Neural cell (in vitro differentiated cells): Measurements from ENCODE around the gene SAMD10. TPM values are rescaled to one million over a fixed set of nuclear protein-coding genes. Genes with fewer than 3 reads are reported as not detected.
A peak's percentile ranks its signal among the peaks of the same experiment; 100 is the strongest.

Source experiments
- H2AFZ ChIP-seq: fragments of 200-600, 300-800 bp; sonication (generic), shearing (Covaris generic); 2 replicates; pipeline ENCODE4 v1.6.0; 2014; ENCODE audit warnings: low read depth, mild to moderate bottlenecking, antibody characterized with exemption, low read length, moderate library complexity
- H3F3A ChIP-seq: fragments of 200-600 bp; shearing (Covaris generic); 2 replicates; pipeline ENCODE4 v1.6.1; 2016; ENCODE audit warnings: mild to moderate bottlenecking, moderate library complexity, mixed read lengths, antibody characterized with exemption, low read length; ENCODE audit not compliant: insufficient read depth, poor library complexity, severe bottlenecking
- H3K27ac ChIP-seq: fragments of 200-600, 300-800 bp; sonication (generic), shearing (Covaris generic); 2 replicates; pipeline ENCODE4 v1.5.1; 2014; ENCODE audit warnings: mild to moderate bottlenecking, low read length, moderate library complexity
- H3K27me3 ChIP-seq: fragments of 300-800, 200-600 bp; sonication (generic), shearing (Covaris generic); 2 replicates; pipeline ENCODE4 v1.6.0; 2014; ENCODE audit warnings: mild to moderate bottlenecking, low read depth, low read length, moderate library complexity; ENCODE audit not compliant: insufficient read depth
- H3K36me3 ChIP-seq: fragments of 300-800, 200-600 bp; sonication (generic), shearing (Covaris generic); 2 replicates; pipeline ENCODE4 v1.5.1; 2014; ENCODE audit warnings: mild to moderate bottlenecking, antibody characterized with exemption, low read length, moderate library complexity; ENCODE audit not compliant: insufficient read depth
- H3K4me2 ChIP-seq: fragments of 300-800, 200-600 bp; sonication (generic), shearing (Covaris generic); 2 replicates; pipeline ENCODE4 v1.6.0; 2014; ENCODE audit warnings: mild to moderate bottlenecking, low read length
- H3K4me3 ChIP-seq: fragments of 300-800, 200-600 bp; sonication (generic), shearing (Covaris generic); 2 replicates; pipeline ENCODE4 v1.5.1; 2014; ENCODE audit warnings: mild to moderate bottlenecking, low read length, moderate library complexity
- H3K79me2 ChIP-seq: fragments of 200-600 bp; shearing (Covaris generic); replicated peaks from 2 replicates; pipeline ENCODE4 v1.6.0; 2014; ENCODE audit warnings: mild to moderate bottlenecking, low read length, moderate library complexity; ENCODE audit not compliant: insufficient read depth
- H3K9ac ChIP-seq: fragments of 300-800, 200-600 bp; sonication (generic), shearing (Covaris generic); 2 replicates; pipeline ENCODE4 v1.6.1; 2016; ENCODE audit warnings: mild to moderate bottlenecking, low read length, mixed read lengths
- H3K9me2 ChIP-seq: fragments of 200-600 bp; shearing (Covaris generic); 2 replicates; pipeline ENCODE4 v1.6.1; 2016; ENCODE audit warnings: mild to moderate bottlenecking, low read length, mixed read lengths; ENCODE audit not compliant: insufficient read depth
- H3K9me3 ChIP-seq: fragments of 200-600, 300-800 bp; sonication (generic), shearing (Covaris generic); 2 replicates; pipeline ENCODE4 v1.6.1; 2016; ENCODE audit warnings: mild to moderate bottlenecking, mixed run types, low read length, moderate library complexity, mixed read lengths
- H4K20me1 ChIP-seq: fragments of 200-600 bp; shearing (Covaris generic); 2 replicates; pipeline ENCODE4 v1.6.1; 2016; ENCODE audit warnings: mild to moderate bottlenecking, mixed run types; ENCODE audit not compliant: insufficient read depth
- EP300 ChIP-seq: fragments of 450-650 bp; conservative IDR thresholded peaks from 2 replicates; pipeline ENCODE4 v1.6.1; 2014; ENCODE audit warnings: antibody characterized with exemption, mild to moderate bottlenecking, moderate library complexity; ENCODE audit not compliant: poor library complexity, severe bottlenecking
- EZH2 ChIP-seq: fragments of 200-600, 300-800 bp; shearing (Covaris generic), sonication (generic); IDR thresholded peaks from 2 replicates; pipeline ENCODE4 v1.6.1; 2014; ENCODE audit warnings: antibody characterized with exemption, low read length, borderline replicate concordance, mild to moderate bottlenecking; ENCODE audit not compliant: insufficient read depth, poor library complexity, severe bottlenecking
- MXI1 ChIP-seq: fragments of 450-650 bp; conservative IDR thresholded peaks from 2 replicates; pipeline ENCODE4 v1.6.1; 2014; ENCODE audit warnings: antibody characterized with exemption, mild to moderate bottlenecking; ENCODE audit not compliant: poor library complexity, severe bottlenecking
- POLR2AphosphoS5 ChIP-seq: IDR thresholded peaks from 2 replicates; pipeline ENCODE4 v1.6.1; 2012
- RAD21 ChIP-seq: fragments of 450-650 bp; conservative IDR thresholded peaks from 2 replicates; pipeline ENCODE4 v1.6.1; 2014; ENCODE audit warnings: antibody characterized with exemption, mild to moderate bottlenecking, moderate library complexity
- SMC3 ChIP-seq: fragments of 450-650 bp; conservative IDR thresholded peaks from 2 replicates; pipeline ENCODE4 v1.6.1; 2014; ENCODE audit warnings: antibody characterized with exemption, mild to moderate bottlenecking, moderate library complexity; ENCODE audit not compliant: poor library complexity
- TAF1 ChIP-seq: IDR thresholded peaks from 2 replicates; pipeline ENCODE4 v1.6.1; 2012; ENCODE audit warnings: low read depth
- polyA plus RNA-seq: library from polyadenylated mRNA; depleted of rRNA; stranded (reverse); fragments of >200 nt; gene quantifications from 2 replicates; pipeline ENCODE4 v1.2.3, GENCODE V29; 2014
- TF ChIP-seq, protein P1 (sequence below): IDR thresholded peaks from 2 replicates; pipeline ENCODE4 v1.6.1; 2012; ENCODE audit warnings: borderline replicate concordance
- TF ChIP-seq, protein P2 (sequence below): fragments of 450-650 bp; IDR thresholded peaks from 2 replicates; pipeline ENCODE4 v1.5.1; 2014; ENCODE audit warnings: antibody characterized with exemption, mild to moderate bottlenecking, moderate library complexity; ENCODE audit not compliant: poor library complexity, severe bottlenecking

SAMD10 gene
- polyA plus RNA-seq, 1 donor from 2014 or later: 23.3 TPM

DNA sequence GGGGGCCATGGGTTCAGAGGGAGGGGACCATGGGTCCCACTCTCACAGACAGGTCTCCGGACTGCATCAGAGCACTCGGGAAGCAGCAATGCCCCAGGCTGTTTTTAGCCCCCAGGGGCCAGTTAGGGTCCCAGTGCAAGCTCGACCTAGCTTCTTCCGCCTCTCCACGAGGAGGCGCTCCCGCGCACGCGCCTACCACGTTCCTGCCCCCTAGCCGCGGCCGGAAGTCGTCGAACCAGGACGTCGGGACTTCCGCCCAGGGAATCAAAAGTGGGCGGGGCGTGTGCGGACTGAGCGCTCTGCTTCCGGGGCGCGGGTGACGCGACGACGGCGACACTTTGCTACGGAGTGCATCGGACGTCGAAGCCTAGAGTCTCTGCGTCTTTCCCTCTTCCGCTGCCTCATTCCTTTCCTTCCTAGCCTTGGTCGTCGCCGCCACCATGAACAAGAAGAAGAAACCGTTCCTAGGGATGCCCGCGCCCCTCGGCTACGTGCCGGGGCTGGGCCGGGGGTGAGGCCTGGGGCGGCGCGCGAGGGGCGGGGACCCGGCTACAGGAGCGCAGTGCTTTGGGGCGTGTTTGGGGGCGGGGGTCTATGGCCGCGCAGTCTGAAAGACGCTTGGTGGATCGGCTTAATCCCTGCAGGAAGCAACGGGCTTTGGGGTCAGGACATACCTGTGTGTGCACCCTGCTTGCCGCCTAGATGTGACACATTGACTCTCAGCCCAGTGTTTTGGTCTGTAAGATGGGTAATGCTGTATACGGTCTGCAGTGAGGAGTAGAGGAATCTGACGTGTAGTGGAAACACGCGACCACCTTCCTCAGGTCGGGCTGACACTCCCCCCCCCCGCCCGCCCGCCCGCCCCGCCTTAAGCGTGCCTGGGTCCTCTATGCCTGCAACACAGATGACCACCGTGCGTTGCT, 1.6 kb upstream of the SAMD10 start, which contains the start of gene PRPF6:
PRPF6 (plus strand) TSS at position 327 of the 923 bp plus-strand sequence; CDS start at position 441, 114 bp downstream.
- Histone ChIP-seq H3K9me3 (no peaks in the 10 kb centered on the region), H3K4me3 (peak within 1 kb of the TSS; percentile 96), H3F3A (no peaks in the 10 kb centered on the region), H2AFZ (peak within 1 kb of the TSS; percentile 33), H3K27ac (peak within 1 kb of the TSS; percentile 89), H4K20me1 (no peaks in the 10 kb centered on the region), H3K9me2 (no peaks in the 10 kb centered on the region), H3K9ac (peak within 1 kb of the TSS; percentile 90), H3K4me2 (peak within 1 kb of the TSS; percentile 98), H3K79me2 (peaks cover 19% of the 10 kb centered on the region), H3K27me3 (no peaks in the 10 kb centered on the region), H3K36me3 (no peaks in the 10 kb centered on the region)
- no peak for TF ChIP-seq EZH2
- TF ChIP-seq, protein P1, sequence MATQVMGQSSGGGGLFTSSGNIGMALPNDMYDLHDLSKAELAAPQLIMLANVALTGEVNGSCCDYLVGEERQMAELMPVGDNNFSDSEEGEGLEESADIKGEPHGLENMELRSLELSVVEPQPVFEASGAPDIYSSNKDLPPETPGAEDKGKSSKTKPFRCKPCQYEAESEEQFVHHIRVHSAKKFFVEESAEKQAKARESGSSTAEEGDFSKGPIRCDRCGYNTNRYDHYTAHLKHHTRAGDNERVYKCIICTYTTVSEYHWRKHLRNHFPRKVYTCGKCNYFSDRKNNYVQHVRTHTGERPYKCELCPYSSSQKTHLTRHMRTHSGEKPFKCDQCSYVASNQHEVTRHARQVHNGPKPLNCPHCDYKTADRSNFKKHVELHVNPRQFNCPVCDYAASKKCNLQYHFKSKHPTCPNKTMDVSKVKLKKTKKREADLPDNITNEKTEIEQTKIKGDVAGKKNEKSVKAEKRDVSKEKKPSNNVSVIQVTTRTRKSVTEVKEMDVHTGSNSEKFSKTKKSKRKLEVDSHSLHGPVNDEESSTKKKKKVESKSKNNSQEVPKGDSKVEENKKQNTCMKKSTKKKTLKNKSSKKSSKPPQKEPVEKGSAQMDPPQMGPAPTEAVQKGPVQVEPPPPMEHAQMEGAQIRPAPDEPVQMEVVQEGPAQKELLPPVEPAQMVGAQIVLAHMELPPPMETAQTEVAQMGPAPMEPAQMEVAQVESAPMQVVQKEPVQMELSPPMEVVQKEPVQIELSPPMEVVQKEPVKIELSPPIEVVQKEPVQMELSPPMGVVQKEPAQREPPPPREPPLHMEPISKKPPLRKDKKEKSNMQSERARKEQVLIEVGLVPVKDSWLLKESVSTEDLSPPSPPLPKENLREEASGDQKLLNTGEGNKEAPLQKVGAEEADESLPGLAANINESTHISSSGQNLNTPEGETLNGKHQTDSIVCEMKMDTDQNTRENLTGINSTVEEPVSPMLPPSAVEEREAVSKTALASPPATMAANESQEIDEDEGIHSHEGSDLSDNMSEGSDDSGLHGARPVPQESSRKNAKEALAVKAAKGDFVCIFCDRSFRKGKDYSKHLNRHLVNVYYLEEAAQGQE: peak; percentile 36
- peak; percentile 53 for TF ChIP-seq RAD21
- peak; percentile 74 for TF ChIP-seq SMC3
- no peak for TF ChIP-seq TAF1
- peak; percentile 90 for TF ChIP-seq EP300
- TF ChIP-seq POLR2AphosphoS5: peak; percentile 97
- TF ChIP-seq MXI1: peak; percentile 91
- TF ChIP-seq, protein P2, sequence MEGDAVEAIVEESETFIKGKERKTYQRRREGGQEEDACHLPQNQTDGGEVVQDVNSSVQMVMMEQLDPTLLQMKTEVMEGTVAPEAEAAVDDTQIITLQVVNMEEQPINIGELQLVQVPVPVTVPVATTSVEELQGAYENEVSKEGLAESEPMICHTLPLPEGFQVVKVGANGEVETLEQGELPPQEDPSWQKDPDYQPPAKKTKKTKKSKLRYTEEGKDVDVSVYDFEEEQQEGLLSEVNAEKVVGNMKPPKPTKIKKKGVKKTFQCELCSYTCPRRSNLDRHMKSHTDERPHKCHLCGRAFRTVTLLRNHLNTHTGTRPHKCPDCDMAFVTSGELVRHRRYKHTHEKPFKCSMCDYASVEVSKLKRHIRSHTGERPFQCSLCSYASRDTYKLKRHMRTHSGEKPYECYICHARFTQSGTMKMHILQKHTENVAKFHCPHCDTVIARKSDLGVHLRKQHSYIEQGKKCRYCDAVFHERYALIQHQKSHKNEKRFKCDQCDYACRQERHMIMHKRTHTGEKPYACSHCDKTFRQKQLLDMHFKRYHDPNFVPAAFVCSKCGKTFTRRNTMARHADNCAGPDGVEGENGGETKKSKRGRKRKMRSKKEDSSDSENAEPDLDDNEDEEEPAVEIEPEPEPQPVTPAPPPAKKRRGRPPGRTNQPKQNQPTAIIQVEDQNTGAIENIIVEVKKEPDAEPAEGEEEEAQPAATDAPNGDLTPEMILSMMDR: peak; percentile 98

DNA sequence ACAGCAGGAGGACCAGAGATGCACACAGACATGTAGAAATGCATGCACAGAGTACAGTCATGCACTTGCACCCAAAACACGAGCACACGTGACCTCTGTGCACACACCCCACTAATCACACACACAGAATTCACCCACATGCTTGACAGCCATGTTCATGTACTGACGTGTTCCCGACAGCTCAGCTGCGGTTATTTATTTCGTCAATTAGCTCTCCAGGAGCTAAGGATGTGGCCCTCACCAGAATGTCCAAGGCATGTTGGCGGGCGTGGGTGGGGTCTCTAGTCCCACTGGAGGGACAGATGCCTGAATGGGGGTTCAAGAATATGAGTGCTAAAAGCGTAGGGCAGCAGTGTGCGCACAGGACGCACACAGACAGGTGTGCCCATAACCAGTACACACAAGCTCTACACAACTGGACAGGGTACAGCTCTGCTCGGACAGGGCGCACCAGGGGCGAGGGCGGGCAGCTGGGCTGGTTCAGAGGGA, 919 bp upstream of the SAMD10 start:
- peak overlapping the region; percentile 6 for H2AFZ ChIP-seq

More for the DNA sequence above, 919 bp upstream of the SAMD10 start:
- TF ChIP-seq EP300 (no peak), TAF1 (peak; percentile 16)
- TF ChIP-seq, protein P2: no peak
- H3K9me2 ChIP-seq: no peaks in the 10 kb centered on the region
- peak overlapping the region; percentile 65 for H3K27ac ChIP-seq
- H3K9me3 ChIP-seq: no peaks in the 10 kb centered on the region
- peak overlapping the region; percentile 84 for H3K9ac ChIP-seq
- H3K79me2 ChIP-seq: peaks cover 19% of the 10 kb centered on the region
- H3K36me3 ChIP-seq: no peaks in the 10 kb centered on the region
- H3K4me2 ChIP-seq: peak overlapping the region; percentile 63
- H3K27me3 ChIP-seq: no peaks in the 10 kb centered on the region
- peak overlapping the region; percentile 96 for H3K4me3 ChIP-seq
- H3F3A ChIP-seq: no peaks in the 10 kb centered on the region
- H4K20me1 ChIP-seq: no peaks in the 10 kb centered on the region
